Immature natural killer cell (primary cell): ENCODE results near the gene PAFAH1B1. TPM values are rescaled to one million over a fixed set of nuclear protein-coding genes. Genes with fewer than 3 reads are reported as not detected.
A peak's percentile ranks its signal among the peaks of the same experiment; 100 is the strongest.
"Not testable (repeated sequence)": the region's sequence is repeated elsewhere in the genome, so short reads cannot be mapped to it uniquely, and the experiment has no call there.

ENCODE experiments used
- DNase-seq, 3 donors: peaks; one replicate each; pipeline ENCODE4 v3.0.0; 2022; ENCODE audit warnings: mixed read lengths in 1 of 3
- H3K27ac Mint-ChIP-seq, 6 donors: one replicate each; pipeline ENCODE4 v1.8.0; 2020; ENCODE audit warnings: mixed read lengths in 6 of 6, mild to moderate bottlenecking in 5 of 6, inconsistent platforms in 4 of 6, moderate library complexity in 3 of 6
- H3K27me3 Mint-ChIP-seq, 3 donors: one replicate each; pipeline ENCODE4 v1.8.0; 2020 to 2021; ENCODE audit warnings: low read depth in 3 of 3, mild to moderate bottlenecking in 3 of 3, mixed read lengths in 3 of 3, moderate library complexity in 3 of 3, inconsistent platforms in 1 of 3
- H3K36me3 Mint-ChIP-seq, 3 donors: one replicate each; pipeline ENCODE4 v1.8.0; 2020; ENCODE audit warnings: mixed read lengths in 3 of 3, inconsistent platforms in 2 of 3, mild to moderate bottlenecking in 2 of 3
- H3K4me1 Mint-ChIP-seq, 2 donors: one replicate each; pipeline ENCODE4 v1.8.0; 2020; ENCODE audit warnings: inconsistent platforms in 2 of 2, mild to moderate bottlenecking in 2 of 2, mixed read lengths in 2 of 2, moderate library complexity in 1 of 2
- H3K4me3 Mint-ChIP-seq, 5 donors: one replicate each; pipeline ENCODE4 v1.8.0; 2020; ENCODE audit warnings: mild to moderate bottlenecking in 5 of 5, mixed read lengths in 5 of 5, inconsistent platforms in 3 of 5, moderate library complexity in 3 of 5
- H3K9me3 Mint-ChIP-seq, 6 donors: one replicate each; pipeline ENCODE4 v1.8.0; 2020; ENCODE audit warnings: mild to moderate bottlenecking in 6 of 6, mixed read lengths in 6 of 6, inconsistent platforms in 4 of 6, moderate library complexity in 3 of 6
- polyA plus RNA-seq, 3 donors: library from polyadenylated mRNA; unstranded; fragments of 300-500 nt; fragmentation: Illumina TruSeq; gene quantifications; one replicate each; pipeline ENCODE4 v1.2.3, GENCODE V29; 2021

The PAFAH1B1 gene
- polyA plus RNA-seq, 3 donors from 2014 or later = 6.5 to 14.0 (median 8.7) TPM

DNA sequence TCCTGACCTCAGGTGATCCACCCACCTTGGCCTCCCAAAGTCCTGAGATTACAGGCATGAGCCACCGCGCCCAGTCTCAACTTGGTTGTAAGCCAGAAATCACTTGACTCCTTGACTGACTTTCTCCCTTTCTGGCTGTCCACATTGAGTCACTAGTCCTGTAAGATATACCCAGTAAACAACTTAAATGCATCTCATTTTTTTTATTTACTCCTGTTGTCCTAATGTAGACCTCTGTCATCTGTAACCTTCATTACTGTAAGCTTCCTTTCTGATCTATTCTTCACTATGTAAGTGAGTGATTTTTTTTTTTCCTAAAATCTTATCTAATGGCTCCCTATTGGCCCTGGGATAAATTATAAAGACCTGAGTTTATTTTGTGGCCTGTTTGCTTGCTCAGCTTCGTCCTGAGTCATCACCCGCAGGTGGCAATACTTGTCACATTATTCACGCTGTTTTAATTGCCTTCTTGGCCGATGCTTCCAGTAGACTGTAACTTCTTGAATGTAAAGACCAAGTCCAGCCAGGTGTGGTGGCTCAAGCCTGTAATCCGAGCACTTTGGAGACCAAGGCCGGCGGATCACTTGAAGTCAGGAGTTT lies 41.0 kb downstream of the PAFAH1B1 start:
- H3K27ac Mint-ChIP-seq = peak overlapping the region; percentile 9 to 83 (median 51)
- H3K36me3 Mint-ChIP-seq = peaks cover 0 to 10% (median 4%) of the 10 kb centered on the region in 3 donors
- no peaks in the 10 kb centered on the region for H3K9me3 Mint-ChIP-seq
- peak overlapping the region in 1 of 5 donors; percentile 11 for H3K4me3 Mint-ChIP-seq
- peaks cover 0 to under 1% (median 0%) of the 10 kb centered on the region in 3 donors for H3K27me3 Mint-ChIP-seq
- no peak for DNase-seq
- peaks cover 75 to 85% of the 10 kb centered on the region in 2 donors for H3K4me1 Mint-ChIP-seq

DNA sequence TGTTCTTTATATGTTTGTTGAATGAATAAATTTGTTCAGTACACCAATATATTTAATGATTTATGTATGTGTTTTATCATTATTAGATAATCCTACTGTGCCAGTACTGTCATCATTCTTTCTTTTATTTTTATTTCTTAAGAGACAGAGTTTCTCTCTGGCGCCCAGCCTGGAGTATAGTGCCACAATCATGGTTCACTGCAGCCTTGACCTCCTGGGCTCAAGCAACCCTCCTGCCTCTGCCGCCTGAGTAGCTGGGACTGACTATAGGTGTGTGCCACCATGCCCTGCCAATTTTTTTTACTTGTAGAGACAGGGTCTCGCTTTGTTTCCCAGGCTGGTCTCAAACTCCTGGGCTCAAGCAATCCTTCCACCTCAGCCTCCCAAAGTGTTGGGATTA lies 41.8 kb downstream of the PAFAH1B1 start:
- Mint-ChIP-seq H3K4me1 (peaks cover 67 to 82% of the 10 kb centered on the region in 2 donors), H3K36me3 (peaks cover 0 to 10% (median 4%) of the 10 kb centered on the region in 3 donors), H3K4me3 (no peak overlapping the region), H3K27me3 (no peaks in the 10 kb centered on the region), H3K9me3 (no peaks in the 10 kb centered on the region), H3K27ac (peak overlapping the region in 3 of 6 donors; percentile 17 to 67 (median 35))
- no peak for DNase-seq

DNA sequence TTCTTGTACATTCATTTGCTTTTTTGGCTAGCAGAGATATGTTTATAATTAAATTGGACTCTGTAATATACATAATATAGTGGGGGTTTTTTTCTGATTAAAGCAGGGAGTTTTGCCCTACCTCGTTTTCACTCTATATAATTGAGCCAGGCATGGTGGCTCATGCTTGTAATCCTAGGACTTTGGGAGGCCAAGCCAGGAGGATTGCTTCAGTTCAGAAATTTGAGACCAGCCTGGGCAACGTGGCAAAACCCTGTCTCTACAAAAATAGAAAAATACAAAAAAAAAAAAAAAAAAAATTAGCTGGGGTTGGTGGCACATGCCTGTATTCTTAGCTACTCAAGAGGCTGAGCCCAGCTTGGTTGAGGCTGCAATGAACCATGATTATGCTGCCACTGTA lies 42.2 kb downstream of the PAFAH1B1 start:
- H3K27me3 Mint-ChIP-seq = no peaks in the 10 kb centered on the region
- no peak overlapping the region for H3K4me3 Mint-ChIP-seq
- H3K36me3 Mint-ChIP-seq = peaks cover 0 to 11% (median 4%) of the 10 kb centered on the region in 3 donors
- peak overlapping the region in 4 of 6 donors; percentile 17 to 78 (median 51) for H3K27ac Mint-ChIP-seq
- no peaks in the 10 kb centered on the region for H3K9me3 Mint-ChIP-seq
- no peak for DNase-seq
- H3K4me1 Mint-ChIP-seq = peaks cover 67 to 82% of the 10 kb centered on the region in 2 donors

DNA sequence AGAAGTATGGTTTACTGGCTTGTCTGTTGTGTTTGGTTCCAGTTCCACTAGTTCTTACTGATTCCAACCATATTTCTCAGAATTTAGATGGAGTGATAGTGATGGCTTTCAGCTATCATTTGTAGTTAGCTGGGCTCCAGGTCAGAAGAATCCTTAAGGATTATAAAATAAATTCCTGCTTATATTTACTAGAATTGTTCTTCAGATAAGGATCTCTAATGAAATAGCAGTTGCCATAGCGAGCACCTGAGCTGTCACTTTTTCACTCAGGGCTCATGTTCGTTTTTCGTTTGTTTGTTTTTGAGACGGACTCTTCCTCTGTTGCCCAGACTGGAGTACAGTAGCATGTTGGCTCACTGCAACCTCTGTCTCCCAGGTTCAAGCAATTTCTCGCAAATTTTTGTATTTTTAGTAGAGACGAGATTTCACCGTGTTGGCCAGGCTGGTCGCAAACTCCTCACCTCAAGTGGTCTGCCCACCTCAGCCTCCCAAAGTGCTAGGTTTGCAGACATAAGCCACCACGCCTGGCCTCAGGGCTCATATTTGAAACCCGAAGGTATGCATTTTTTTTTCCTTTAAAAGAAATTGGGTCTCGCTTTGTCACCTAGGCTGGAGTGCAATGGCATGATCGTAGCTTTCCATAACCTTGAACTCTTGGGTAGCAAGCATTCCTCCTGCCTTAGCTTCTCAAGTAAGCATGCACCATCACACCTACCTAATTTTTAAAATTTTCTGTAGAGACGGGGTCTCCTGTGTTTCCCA lies 42.9 kb downstream of the PAFAH1B1 start:
- no peak overlapping the region for H3K4me3 Mint-ChIP-seq
- no peaks in the 10 kb centered on the region for H3K9me3 Mint-ChIP-seq
- peak overlapping the region in 5 of 6 donors; percentile 28 to 81 (median 73) for H3K27ac Mint-ChIP-seq
- peaks cover 0 to 13% (median 4%) of the 10 kb centered on the region in 3 donors for H3K36me3 Mint-ChIP-seq
- no peak for DNase-seq
- H3K27me3 Mint-ChIP-seq = no peaks in the 10 kb centered on the region
- H3K4me1 Mint-ChIP-seq = peaks cover 64 to 82% of the 10 kb centered on the region in 2 donors

DNA sequence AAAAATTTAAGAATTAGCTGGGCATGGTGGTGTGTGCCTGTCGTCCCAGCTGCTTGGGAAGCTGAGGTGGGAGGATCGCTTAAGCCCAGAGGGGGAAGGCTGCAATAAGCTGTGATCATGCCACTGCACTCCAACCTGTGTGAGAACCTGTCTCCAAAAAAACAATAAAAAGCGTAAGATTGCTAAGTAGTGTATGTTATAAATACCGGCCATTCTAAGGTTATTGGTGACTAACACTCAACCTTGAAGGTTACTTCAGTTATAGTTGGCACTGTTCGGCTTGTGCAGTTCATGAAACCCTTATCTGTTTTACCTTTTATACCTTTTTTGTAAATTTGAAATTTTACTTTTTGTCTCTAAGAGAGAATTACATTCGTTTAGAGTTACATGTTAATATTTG lies 44.0 kb downstream of the PAFAH1B1 start:
- H3K36me3 Mint-ChIP-seq = peaks cover 0 to 22% (median 4%) of the 10 kb centered on the region in 3 donors
- no peak for DNase-seq
- H3K4me3 Mint-ChIP-seq = no peak overlapping the region
- no peaks in the 10 kb centered on the region for H3K27me3 Mint-ChIP-seq
- no peaks in the 10 kb centered on the region for H3K9me3 Mint-ChIP-seq
- H3K4me1 Mint-ChIP-seq = peaks cover 61 to 82% of the 10 kb centered on the region in 2 donors
- peak overlapping the region in 4 of 6 donors; percentile 28 to 81 (median 54) for H3K27ac Mint-ChIP-seq

DNA sequence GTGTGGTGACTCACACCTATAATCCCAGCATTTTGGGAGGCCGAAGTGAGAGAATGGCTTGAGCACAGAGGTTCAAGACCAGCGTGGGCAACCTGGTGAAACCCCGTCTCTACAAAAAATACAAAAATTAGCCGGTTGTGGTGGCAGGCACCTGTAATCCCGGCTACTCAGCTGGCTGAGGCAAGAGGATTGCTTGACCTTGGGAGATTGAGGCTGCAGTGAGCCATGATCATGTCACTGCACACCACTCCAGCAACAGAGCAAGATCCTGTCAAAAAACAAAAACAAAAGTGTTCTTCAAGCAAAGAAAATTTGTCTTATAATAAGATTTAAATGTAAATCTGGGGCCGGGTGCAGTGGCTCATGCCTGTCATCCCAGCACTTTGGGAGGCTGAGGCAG lies 51.5 kb downstream of the PAFAH1B1 start:
- peaks cover 20 to 41% of the 10 kb centered on the region in 2 donors for H3K4me1 Mint-ChIP-seq
- peak overlapping the region in 1 of 6 donors; percentile 7 for H3K27ac Mint-ChIP-seq
- peaks cover 0 to 3% (median 1%) of the 10 kb centered on the region in 3 donors for H3K27me3 Mint-ChIP-seq
- H3K4me3 Mint-ChIP-seq = no peak overlapping the region
- H3K9me3 Mint-ChIP-seq = no peaks in the 10 kb centered on the region
- no peak for DNase-seq
- H3K36me3 Mint-ChIP-seq = peaks cover 0 to 16% (median 3%) of the 10 kb centered on the region in 3 donors

DNA sequence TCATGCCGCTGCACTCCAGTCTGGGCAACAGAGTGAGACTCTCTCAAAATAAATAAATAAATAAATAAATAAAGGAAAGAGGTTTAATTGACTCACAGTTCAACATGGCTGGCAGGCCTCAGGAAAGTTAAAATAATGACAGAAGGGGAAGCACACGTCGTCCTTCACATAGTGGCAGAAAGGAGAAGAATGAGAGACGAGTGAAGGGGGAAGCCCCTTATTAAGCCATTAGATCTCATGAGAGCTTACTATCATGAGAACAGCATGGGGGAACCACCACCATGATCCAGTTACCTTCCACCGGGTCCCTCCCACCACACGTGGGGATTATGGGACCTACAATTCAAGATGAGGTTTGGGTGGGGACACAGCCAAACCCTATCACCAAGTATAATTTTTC lies 54.5 kb downstream of the PAFAH1B1 start:
- Mint-ChIP-seq H3K4me1 (peaks cover 8 to 18% of the 10 kb centered on the region in 2 donors), H3K27ac (no peak overlapping the region), H3K9me3 (no peaks in the 10 kb centered on the region), H3K4me3 (no peak overlapping the region), H3K36me3 (peaks cover 0 to 18% (median 15%) of the 10 kb centered on the region in 3 donors), H3K27me3 (peaks cover 0 to 3% (median 3%) of the 10 kb centered on the region in 3 donors)
- DNase-seq = no peak

DNA sequence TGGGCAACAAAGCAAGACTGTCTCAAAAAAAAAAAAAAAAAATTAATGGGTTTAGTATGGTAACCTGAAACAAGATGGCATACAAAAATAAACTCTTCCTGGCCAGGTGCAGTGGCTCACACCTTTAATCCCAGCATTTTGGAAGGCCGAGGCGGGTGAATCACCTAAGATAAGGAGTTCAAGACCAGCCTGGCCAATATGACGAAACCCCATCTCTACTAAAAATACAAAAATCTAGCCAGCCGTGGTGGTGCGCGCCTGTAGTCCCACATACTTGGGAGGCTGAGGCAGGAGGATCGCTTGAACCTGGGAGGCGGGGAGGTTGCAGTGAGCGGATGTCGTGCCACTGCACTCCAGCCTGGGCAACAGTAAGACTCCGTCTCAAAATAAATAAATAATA lies 55.7 kb downstream of the PAFAH1B1 start:
- no peak for DNase-seq
- Mint-ChIP-seq H3K9me3 (no peaks in the 10 kb centered on the region), H3K27ac (peak overlapping the region in 2 of 6 donors; percentile 7 to 53), H3K4me1 (peaks cover 5 to 18% of the 10 kb centered on the region in 2 donors), H3K4me3 (no peak overlapping the region), H3K36me3 (peaks cover 0 to 24% (median 16%) of the 10 kb centered on the region in 3 donors), H3K27me3 (peaks cover 0 to 3% (median 2%) of the 10 kb centered on the region in 3 donors)

DNA sequence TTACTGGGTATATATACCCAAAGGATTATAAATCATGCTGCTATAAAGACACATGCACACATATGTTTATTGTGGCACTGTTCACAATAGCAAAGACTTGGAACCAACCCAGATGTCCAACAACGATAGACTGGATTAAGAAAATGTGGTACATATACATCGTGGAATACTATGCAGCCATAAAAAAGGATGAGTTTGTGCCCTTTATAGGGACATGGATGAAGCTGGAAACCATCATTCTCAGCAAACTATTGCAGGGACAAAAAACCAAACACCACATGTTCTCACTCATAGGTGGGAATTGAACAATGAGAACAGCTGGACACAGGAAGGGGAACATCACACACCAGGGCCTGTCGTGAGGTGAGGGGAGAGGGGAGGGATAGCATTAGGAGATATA lies 59.5 kb downstream of the PAFAH1B1 start:
- not testable (repeated sequence) for H3K9me3 Mint-ChIP-seq, H3K4me3 Mint-ChIP-seq, H3K27me3 Mint-ChIP-seq, DNase-seq
- peak overlapping the region in 5 of 6 donors; percentile 29 to 89 (median 66) for H3K27ac Mint-ChIP-seq
- H3K36me3 Mint-ChIP-seq = peaks cover 0 to 20% (median 13%) of the 10 kb centered on the region in 3 donors
- peaks cover 32 to 37% of the 10 kb centered on the region in 2 donors for H3K4me1 Mint-ChIP-seq

DNA sequence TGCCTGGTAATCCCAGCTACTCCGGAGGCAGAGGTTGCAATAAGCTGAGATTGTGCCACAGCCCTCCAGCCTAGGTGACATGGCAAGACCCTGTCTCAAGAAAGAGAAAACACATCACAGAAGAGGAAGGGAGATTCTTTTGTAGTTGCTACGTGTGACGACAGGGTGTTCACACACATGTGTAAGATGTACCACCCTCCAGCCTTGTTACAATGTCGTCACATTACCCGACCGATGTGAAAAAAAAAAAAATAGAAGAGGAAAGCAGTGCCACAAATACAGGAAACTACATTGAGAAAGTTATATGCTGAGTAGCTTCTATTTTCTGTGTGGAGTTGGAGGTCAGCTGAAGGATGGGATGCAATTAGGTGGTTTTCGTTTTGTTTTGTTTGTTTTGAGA lies 62.1 kb downstream of the PAFAH1B1 start:
- H3K27me3 Mint-ChIP-seq = peaks cover 0 to 5% (median 2%) of the 10 kb centered on the region in 3 donors
- H3K36me3 Mint-ChIP-seq = peaks cover 3 to 20% (median 13%) of the 10 kb centered on the region in 3 donors
- H3K4me3 Mint-ChIP-seq = peak overlapping the region in 4 of 5 donors; percentile 4 to 79 (median 30)
- H3K4me1 Mint-ChIP-seq = peaks cover 49 to 55% of the 10 kb centered on the region in 2 donors
- peak; percentile 63 to 68 (median 64) for DNase-seq
- H3K27ac Mint-ChIP-seq = peak overlapping the region; percentile 81 to 95 (median 88)
- H3K9me3 Mint-ChIP-seq = no peaks in the 10 kb centered on the region

DNA sequence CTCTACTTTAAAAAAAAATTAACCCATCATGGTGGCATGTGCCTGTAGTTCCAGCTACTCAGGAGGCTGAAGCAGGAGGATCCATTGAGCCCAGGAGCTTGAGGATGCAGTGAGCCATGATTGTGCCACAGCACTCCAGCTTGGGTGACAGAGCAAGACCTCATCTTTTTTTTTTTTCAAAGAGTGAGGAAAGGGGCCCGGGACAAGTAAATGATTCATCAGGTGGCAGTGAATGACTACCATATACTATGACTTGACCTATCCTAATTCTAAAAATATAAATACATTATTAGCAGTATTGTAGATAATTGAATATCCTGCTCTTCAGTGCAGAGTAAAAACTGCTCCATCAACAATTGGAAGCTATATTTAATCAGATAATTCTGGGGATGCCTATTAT lies 62.8 kb downstream of the PAFAH1B1 start:
- Mint-ChIP-seq H3K36me3 (peaks cover 3 to 18% (median 13%) of the 10 kb centered on the region in 3 donors), H3K27ac (peak overlapping the region; percentile 81 to 95 (median 88)), H3K4me3 (peak overlapping the region in 3 of 5 donors; percentile 5 to 33 (median 28)), H3K9me3 (no peaks in the 10 kb centered on the region), H3K4me1 (peaks cover 53 to 57% of the 10 kb centered on the region in 2 donors), H3K27me3 (peaks cover 0 to 5% (median 2%) of the 10 kb centered on the region in 3 donors)
- DNase-seq = no peak

DNA sequence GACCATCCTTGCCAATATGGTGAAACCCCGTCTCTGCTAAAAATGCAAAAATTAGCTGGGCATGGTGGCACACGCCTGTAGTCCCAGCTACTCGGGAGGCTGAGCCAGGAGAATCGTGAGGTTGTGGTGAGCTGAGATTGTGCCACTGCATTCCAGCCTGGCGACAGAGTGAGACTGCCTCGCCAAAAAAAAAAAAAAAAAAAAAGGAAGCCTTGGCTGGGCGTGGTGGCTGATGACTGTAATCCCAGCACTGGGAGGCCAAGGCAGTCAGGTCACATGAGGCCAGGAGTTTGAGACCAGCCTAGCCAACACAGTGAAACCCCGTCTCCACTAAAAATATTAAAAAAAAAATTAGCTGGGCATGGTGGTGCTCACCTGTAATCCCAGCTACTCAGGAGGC lies 65.9 kb downstream of the PAFAH1B1 start:
- H3K36me3 Mint-ChIP-seq, H3K27ac Mint-ChIP-seq: not testable (repeated sequence)
- peaks cover 65 to 80% of the 10 kb centered on the region in 2 donors for H3K4me1 Mint-ChIP-seq

DNA sequence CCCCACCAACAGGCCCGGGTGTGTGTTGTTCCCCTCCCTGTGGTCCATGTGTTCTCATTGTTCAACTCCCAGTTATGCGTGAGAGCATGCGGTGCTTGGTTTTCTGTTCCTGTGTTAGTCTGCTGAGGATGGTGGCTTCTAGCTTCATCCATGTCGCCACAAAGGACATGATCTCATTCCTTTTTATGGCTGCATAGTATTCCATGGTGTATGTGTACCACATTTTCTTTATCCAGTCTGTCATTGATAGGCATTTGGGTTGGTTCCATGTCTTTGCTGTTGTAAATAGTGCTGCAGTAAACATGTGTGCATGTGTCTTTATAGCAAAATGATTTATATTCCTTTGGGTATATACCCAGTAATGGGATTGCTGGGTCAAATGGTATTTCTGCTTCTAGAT lies 67.0 kb downstream of the PAFAH1B1 start:
- DNase-seq, H3K9me3 Mint-ChIP-seq, H3K36me3 Mint-ChIP-seq, H3K27me3 Mint-ChIP-seq, H3K4me3 Mint-ChIP-seq: not testable (repeated sequence)
- H3K4me1 Mint-ChIP-seq = peaks cover 62 to 80% of the 10 kb centered on the region in 2 donors
- H3K27ac Mint-ChIP-seq = peak overlapping the region in 5 of 6 donors; percentile 17 to 86 (median 54)

More for the DNA sequence above, 65.9 kb downstream of the PAFAH1B1 start:
- not testable (repeated sequence) for DNase-seq, H3K4me3 Mint-ChIP-seq, H3K27me3 Mint-ChIP-seq, H3K9me3 Mint-ChIP-seq

DNA sequence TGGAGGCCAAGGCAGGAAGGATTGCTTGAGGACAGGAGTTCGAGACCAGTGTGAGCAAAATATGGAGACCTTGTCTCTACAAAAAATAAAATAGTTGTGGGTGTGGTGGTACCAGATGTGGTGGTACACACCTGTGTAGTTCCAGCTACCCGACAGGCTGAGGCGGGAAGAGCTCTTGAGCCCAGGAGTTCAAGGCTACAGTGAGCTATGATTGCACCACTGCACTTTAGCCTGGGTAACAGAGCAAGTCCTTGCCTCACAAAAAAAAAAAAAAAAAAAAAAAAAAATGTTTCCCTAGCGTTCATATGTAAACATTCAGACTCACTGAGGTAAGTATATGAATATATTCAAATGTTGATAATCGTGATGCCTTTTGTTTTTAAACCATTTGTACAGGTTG lies 78.6 kb downstream of the PAFAH1B1 start:
- H3K27me3 Mint-ChIP-seq = peaks cover 0 to 2% (median 0%) of the 10 kb centered on the region in 3 donors
- no peaks in the 10 kb centered on the region for H3K9me3 Mint-ChIP-seq
- peaks cover 2 to 7% of the 10 kb centered on the region in 2 donors for H3K4me1 Mint-ChIP-seq
- peaks cover 12 to 48% (median 14%) of the 10 kb centered on the region in 3 donors for H3K36me3 Mint-ChIP-seq
- DNase-seq = no peak
- no peak overlapping the region for H3K4me3 Mint-ChIP-seq
- peak overlapping the region in 1 of 6 donors; percentile 14 for H3K27ac Mint-ChIP-seq
